IPS-20b (cell line): ENCODE results near the gene ASPG.

Source experiments
- H3K27ac ChIP-seq: one replicate; pipeline ENCODE4 v1.5.1; 2013; ENCODE audit warnings: low read length
- H3K27me3 ChIP-seq: 2 replicates; pipeline ENCODE4 v1.6.1; 2013; ENCODE audit warnings: mild to moderate bottlenecking, low read length, inconsistent platforms; ENCODE audit not compliant: insufficient read depth
- H3K36me3 ChIP-seq: 2 replicates; pipeline ENCODE4 v1.6.1; 2013; ENCODE audit warnings: low read depth, mild to moderate bottlenecking, inconsistent platforms, low read length, moderate library complexity; ENCODE audit not compliant: insufficient read depth
- H3K4me1 ChIP-seq: 2 replicates; pipeline ENCODE4 v1.6.1; 2013; ENCODE audit warnings: mild to moderate bottlenecking, control low read depth, inconsistent platforms, low read length, moderate library complexity; ENCODE audit not compliant: insufficient read depth
- H3K4me3 ChIP-seq: 2 replicates; pipeline ENCODE4 v1.5.1; 2013; ENCODE audit warnings: mild to moderate bottlenecking, low read length, inconsistent platforms
- H3K9ac ChIP-seq: 2 replicates; pipeline ENCODE4 v1.6.1; 2013; ENCODE audit warnings: low read depth, mild to moderate bottlenecking, inconsistent platforms, low read length, moderate library complexity
- H3K9me3 ChIP-seq: 2 replicates; pipeline ENCODE4 v1.6.1; 2013; ENCODE audit warnings: mild to moderate bottlenecking, low read depth, low read length, inconsistent platforms; ENCODE audit not compliant: insufficient read depth

ASPG gene

DNA sequence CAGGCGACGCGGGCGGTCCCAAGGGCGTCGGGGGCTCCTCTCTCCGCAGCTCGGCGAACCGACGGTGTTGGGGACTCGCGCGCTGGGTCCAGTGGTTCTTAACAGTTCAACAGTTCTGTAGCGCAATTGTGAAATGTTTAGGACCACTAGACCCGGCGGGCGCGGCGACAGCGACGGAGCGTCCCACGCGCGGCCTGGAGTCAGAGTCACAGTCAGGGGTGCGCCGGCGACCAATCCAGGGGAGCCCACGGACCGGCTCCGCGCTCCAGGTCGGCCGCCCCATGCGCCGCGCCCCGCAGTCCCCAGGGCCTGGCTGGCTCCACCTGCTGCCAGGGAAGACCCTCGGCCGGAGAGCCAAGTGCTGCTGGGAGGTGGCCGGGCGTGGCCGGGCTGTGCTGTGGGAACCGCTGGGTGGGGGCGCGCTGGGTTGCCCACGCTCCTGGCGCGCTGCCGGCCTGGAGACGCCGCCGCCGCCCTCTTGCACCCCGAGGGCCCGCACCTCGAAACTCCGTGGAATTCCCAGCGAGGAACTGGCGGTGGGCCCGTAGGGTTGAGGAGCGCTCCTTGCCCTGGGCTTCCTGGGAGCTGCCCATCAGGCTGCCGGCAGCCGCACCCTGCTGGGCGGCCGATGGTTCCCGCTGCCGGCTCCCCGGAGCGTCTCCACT is 32.0 kb downstream of the ASPG start:
- H3K36me3 ChIP-seq, result no peaks in the 10 kb centered on the region
- no peaks in the 10 kb centered on the region for H3K4me1 ChIP-seq
- peak overlapping the region; percentile 47; the same call in 1 of the 2 replicates for H3K4me3 ChIP-seq
- H3K9ac ChIP-seq, result no peak overlapping the region
- no peak overlapping the region for H3K27ac ChIP-seq
- peaks cover 68% of the 10 kb centered on the region for H3K27me3 ChIP-seq
- no peaks in the 10 kb centered on the region; the same call in 1 of the 2 replicates for H3K9me3 ChIP-seq

DNA sequence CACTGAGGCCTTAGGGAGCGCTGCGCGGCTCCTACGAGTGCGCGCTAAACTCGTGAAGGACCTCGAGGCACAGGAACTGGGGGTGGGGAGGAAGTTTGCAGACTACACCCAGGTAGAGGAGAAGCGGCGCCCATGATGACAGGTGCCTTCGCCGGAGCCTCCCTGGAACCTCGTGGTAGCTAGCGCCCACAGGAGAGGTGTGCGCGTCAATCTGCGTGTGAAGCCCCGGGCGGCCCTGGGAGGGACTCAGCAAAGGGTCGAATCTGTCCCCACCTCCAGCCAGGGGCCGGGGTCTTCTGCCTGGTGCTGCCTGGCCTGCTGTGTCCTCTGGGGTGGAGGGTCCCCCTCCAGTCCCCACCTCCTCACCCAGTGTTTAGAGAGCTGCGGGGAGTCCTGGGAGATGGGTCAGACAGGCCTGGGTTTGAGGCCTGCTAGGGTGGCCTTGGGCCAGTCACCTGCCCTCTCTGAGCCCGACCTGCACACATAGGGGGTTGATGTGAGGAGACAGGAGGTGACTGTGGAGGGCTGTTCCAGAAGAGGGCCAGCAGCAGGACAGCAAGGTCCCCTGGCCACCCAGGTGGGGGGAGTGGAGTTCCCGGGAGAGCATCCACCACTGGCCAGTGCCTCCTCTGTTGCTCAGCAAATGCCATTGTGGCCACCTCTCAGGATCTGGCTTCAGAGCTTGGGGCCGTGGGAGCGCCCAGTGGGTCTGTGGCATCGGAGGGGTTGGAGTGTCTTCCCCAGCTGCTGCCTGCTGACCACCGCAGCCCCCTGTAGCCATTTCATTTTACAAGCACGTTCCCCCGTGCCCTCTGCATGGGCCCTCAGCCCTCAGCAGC is 32.7 kb downstream of the ASPG start:
- H3K27me3 ChIP-seq, result peaks cover 68% of the 10 kb centered on the region
- H3K27ac ChIP-seq, result no peak overlapping the region
- no peaks in the 10 kb centered on the region for H3K4me1 ChIP-seq
- H3K4me3 ChIP-seq, result no peak overlapping the region
- H3K9ac ChIP-seq, result no peak overlapping the region
- H3K9me3 ChIP-seq, result no peaks in the 10 kb centered on the region; the same call in 1 of the 2 replicates
- no peaks in the 10 kb centered on the region for H3K36me3 ChIP-seq

GRCh38 chr14:104119119-104119487 is 33.6 kb downstream of the ASPG start:
- Histone ChIP-seq H3K27ac (no peak overlapping the region), H3K4me1 (no peaks in the 10 kb centered on the region), H3K9ac (no peak overlapping the region), H3K4me3 (no peak overlapping the region), H3K27me3 (peaks cover 68% of the 10 kb centered on the region), H3K36me3 (no peaks in the 10 kb centered on the region), H3K9me3 (peaks cover 3% of the 10 kb centered on the region)

DNA sequence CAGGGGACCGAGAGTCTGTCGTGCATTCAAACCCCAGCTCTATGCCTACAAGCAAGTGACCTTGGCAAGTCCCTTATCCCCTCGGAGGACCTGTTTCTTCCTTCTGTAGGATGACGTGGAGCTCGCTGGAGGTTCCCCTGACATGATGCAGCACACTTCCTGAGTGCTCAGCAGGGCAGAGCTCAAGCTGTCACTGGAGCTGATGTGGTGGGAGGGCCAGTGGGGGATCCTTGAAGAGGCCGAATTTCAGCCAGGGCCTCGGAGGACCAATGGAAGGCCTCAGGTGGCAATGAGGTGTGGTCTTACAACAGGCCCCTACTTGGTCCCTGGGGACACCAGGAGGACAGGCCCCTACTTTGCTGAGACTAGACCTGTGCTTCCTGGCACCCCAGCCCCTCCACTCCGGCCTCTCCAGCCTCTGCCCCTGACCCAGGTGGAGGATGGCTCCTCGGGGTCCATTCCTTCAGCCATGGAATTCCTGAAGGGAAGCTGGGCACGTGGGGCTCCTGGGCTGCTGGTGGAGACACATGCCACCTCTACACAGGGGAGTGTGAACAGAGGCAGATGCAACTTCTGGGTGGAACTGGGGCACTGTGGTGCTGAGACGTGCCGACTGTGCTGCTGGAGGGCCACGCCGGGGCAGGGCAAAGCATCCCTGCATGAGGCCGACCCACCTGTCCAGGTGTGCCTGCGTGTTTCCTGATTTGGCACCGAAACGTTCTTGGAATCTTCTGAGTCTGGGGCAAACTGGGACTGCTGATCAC is 34.2 kb downstream of the ASPG start:
- no peaks in the 10 kb centered on the region for H3K36me3 ChIP-seq

GRCh38 chr14:104120281-104120741 is 34.8 kb downstream of the ASPG start:
- H3K4me1 ChIP-seq, result no peaks in the 10 kb centered on the region
- no peaks in the 10 kb centered on the region for H3K36me3 ChIP-seq
- H3K27me3 ChIP-seq, result peaks cover 56% of the 10 kb centered on the region
- H3K9me3 ChIP-seq, result peaks cover 9% of the 10 kb centered on the region
- no peak overlapping the region for H3K4me3 ChIP-seq
- H3K27ac ChIP-seq, result no peak overlapping the region
- H3K9ac ChIP-seq, result no peak overlapping the region

More for the DNA sequence above, 34.2 kb downstream of the ASPG start:
- Histone ChIP-seq H3K9ac (no peak overlapping the region), H3K4me3 (no peak overlapping the region), H3K9me3 (peaks cover 3% of the 10 kb centered on the region), H3K4me1 (no peaks in the 10 kb centered on the region), H3K27me3 (peaks cover 63% of the 10 kb centered on the region), H3K27ac (no peak overlapping the region)

GRCh38 chr14:104121142-104121541 is 35.6 kb downstream of the ASPG start:
- no peak overlapping the region for H3K4me3 ChIP-seq
- H3K36me3 ChIP-seq, result no peaks in the 10 kb centered on the region
- no peaks in the 10 kb centered on the region for H3K4me1 ChIP-seq
- H3K27ac ChIP-seq, result no peak overlapping the region
- H3K9me3 ChIP-seq, result peaks cover 9% of the 10 kb centered on the region
- H3K9ac ChIP-seq, result no peak overlapping the region
- H3K27me3 ChIP-seq, result peaks cover 48% of the 10 kb centered on the region

DNA sequence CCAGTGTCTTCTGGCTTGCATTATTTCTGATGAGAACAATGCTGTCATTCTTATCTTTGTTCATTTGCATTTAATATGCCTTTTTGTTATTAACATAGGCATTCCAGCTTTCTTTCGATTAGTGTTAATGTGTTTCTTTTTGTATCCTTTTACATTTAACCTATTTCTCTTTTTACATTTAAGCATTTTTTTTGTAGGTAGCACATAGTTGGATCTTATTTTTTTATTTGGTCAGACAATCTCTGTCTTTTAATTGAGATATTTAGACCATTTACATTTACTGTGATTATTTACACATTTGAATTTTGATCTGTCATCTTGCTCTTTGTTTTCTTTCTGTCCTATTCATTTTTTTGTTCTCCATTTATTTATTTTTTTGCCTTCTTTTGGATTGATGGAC is 38.4 kb downstream of the ASPG start:
- no peak overlapping the region for H3K9ac ChIP-seq
- no peak overlapping the region for H3K27ac ChIP-seq
- peaks cover 21% of the 10 kb centered on the region for H3K27me3 ChIP-seq
- H3K4me3 ChIP-seq, result no peak overlapping the region
- H3K4me1 ChIP-seq, result no peaks in the 10 kb centered on the region
- no peaks in the 10 kb centered on the region for H3K36me3 ChIP-seq
- H3K9me3 ChIP-seq, result peaks cover 9% of the 10 kb centered on the region

- H3K27ac ChIP-seq, result no peak overlapping the region
- H3K4me3 ChIP-seq, result no peak overlapping the region
- peaks cover 14% of the 10 kb centered on the region for H3K9me3 ChIP-seq
- H3K4me1 ChIP-seq, result no peaks in the 10 kb centered on the region
- no peaks in the 10 kb centered on the region for H3K36me3 ChIP-seq
- H3K27me3 ChIP-seq, result peaks cover 12% of the 10 kb centered on the region
- no peak overlapping the region for H3K9ac ChIP-seq
Measured at GRCh38 chr14:104125011-104125410, 39.5 kb downstream of the ASPG start.

GRCh38 chr14:104126753-104127152 is 41.3 kb downstream of the ASPG start:
- Histone ChIP-seq H3K9me3 (peaks cover 14% of the 10 kb centered on the region), H3K4me1 (no peaks in the 10 kb centered on the region), H3K27ac (no peak overlapping the region), H3K4me3 (no peak overlapping the region), H3K36me3 (no peaks in the 10 kb centered on the region), H3K27me3 (no peaks in the 10 kb centered on the region; the same call in 1 of the 2 replicates), H3K9ac (no peak overlapping the region)

DNA sequence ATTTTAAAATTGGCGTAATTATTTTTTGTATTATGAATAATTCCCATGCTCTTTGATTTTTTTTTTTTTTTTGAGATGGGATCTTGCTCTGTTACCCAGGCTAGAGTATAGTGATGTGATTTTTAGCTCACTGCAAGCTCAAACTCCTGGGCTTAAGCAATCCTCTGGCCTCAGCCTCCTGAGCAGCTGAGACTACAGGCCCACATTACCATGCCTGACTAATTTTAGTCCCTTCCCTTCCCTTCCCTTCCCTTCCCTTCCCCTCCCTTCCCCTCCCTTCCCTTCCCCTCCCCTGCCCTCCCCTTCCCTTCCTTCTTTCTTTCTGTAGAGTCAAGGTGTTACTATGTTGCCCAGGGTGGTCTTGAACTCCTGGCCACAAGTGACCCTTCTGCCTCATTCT is 43.5 kb downstream of the ASPG start:
- Histone ChIP-seq H3K9ac (no peak overlapping the region), H3K27ac (no peak overlapping the region), H3K4me3 (no peak overlapping the region), H3K4me1 (no peaks in the 10 kb centered on the region), H3K27me3 (peaks cover 10% of the 10 kb centered on the region), H3K9me3 (peaks cover 12% of the 10 kb centered on the region), H3K36me3 (no peaks in the 10 kb centered on the region)

GRCh38 chr14:104129556-104129955 is 44.1 kb downstream of the ASPG start:
- no peak overlapping the region for H3K9ac ChIP-seq
- H3K36me3 ChIP-seq, result no peaks in the 10 kb centered on the region
- peaks cover 11% of the 10 kb centered on the region for H3K9me3 ChIP-seq
- no peak overlapping the region for H3K27ac ChIP-seq
- H3K4me1 ChIP-seq, result no peaks in the 10 kb centered on the region
- peaks cover 16% of the 10 kb centered on the region for H3K27me3 ChIP-seq
- no peak overlapping the region for H3K4me3 ChIP-seq
